Panc1 (cell line): ENCODE data around the gene CELF6. TPM values are rescaled to one million over a fixed set of nuclear protein-coding genes. Genes with fewer than 3 reads are reported as not detected.

Experiments
- ATAC-seq: fragments of 200-7000 bp; cut with Tn5 transposase; 2 replicates; pipeline ENCODE4 v1.9.1; 2020; ENCODE audit warnings: mild to moderate bottlenecking, moderate library complexity
- BruUV-seq: library from RNA; stranded (reverse); fragments of 400-500 nt; replicated peaks from 2 replicates; lab custom pipeline; 2021; lab: Mats Ljungman, UMichigan
- CTCF ChIA-PET: fragments of 300-600 bp; sonication (Branson Sonifier 250); formaldehyde crosslinking; loops from one replicate; lab custom pipeline; 2022; ENCODE audit warnings: antibody characterized with exemption; lab: Charles Lee
- POLR2A ChIA-PET: fragments of 300-600 bp; sonication (Branson Sonifier 250); formaldehyde crosslinking; loops from one replicate; lab custom pipeline; 2022; ENCODE audit warnings: antibody characterized with exemption; lab: Charles Lee
- DNase-seq: peaks from one replicate; pipeline ENCODE4 v3.0.0-alpha.2; 2010; ENCODE audit warnings: low read depth, low spot score
- H3K27ac ChIP-seq: 2 replicates; pipeline ENCODE4 v1.5.1; 2011; ENCODE audit warnings: mild to moderate bottlenecking, low read length, inconsistent platforms
- H3K27me3 ChIP-seq: fragments of 200-500 bp; sonication (Bioruptor generic); 2 replicates; pipeline ENCODE4 v1.6.0; 2014; ENCODE audit warnings: low read length, inconsistent platforms; ENCODE audit not compliant: control insufficient read depth, insufficient read depth
- H3K36me3 ChIP-seq: fragments of 200-500 bp; sonication (Bioruptor generic); 2 replicates; pipeline ENCODE4 v1.5.1; 2014; ENCODE audit warnings: inconsistent platforms, mild to moderate bottlenecking, low read length, moderate library complexity; ENCODE audit not compliant: control insufficient read depth, insufficient read depth
- H3K4me1 ChIP-seq: 2 replicates; pipeline ENCODE4 v1.5.1; 2011; ENCODE audit warnings: inconsistent platforms, mild to moderate bottlenecking, low read length, moderate library complexity; ENCODE audit not compliant: control insufficient read depth, insufficient read depth
- H3K4me3 ChIP-seq, 2 experiments: 2 replicates each; pipeline ENCODE4 v1.5.1; 2011 to 2012; ENCODE audit warnings: low read depth in 2 of 2, low read length in 2 of 2, mild to moderate bottlenecking in 2 of 2, inconsistent platforms in 1 of 2, moderate library complexity in 1 of 2
- H3K9me3 ChIP-seq: fragments of 200-500 bp; sonication (Bioruptor generic); 2 replicates; pipeline ENCODE4 v1.5.1; 2014; ENCODE audit warnings: low read depth, mild to moderate bottlenecking, inconsistent platforms, low read length, moderate library complexity; ENCODE audit not compliant: control insufficient read depth, insufficient read depth
- CTCF ChIP-seq: fragments of 450-650 bp; IDR thresholded peaks from 2 replicates; pipeline ENCODE4 v1.5.1; 2017; ENCODE audit warnings: mild to moderate bottlenecking
- POLR2AphosphoS5 ChIP-seq: IDR thresholded peaks from 2 replicates; pipeline ENCODE4 v1.6.1; 2012; ENCODE audit warnings: mild to moderate bottlenecking, low read depth, low read length, moderate library complexity
- REST ChIP-seq, 2 experiments: IDR thresholded peaks; 2 replicates each; pipeline ENCODE4 v1.6.1; 2011 to 2012; ENCODE audit warnings: low read depth in 2 of 2, control low read depth in 1 of 2, low read length in 1 of 2, mild to moderate bottlenecking in 1 of 2, moderate library complexity in 1 of 2; ENCODE audit not compliant: insufficient read depth in 1 of 2
- SIN3A ChIP-seq: IDR thresholded peaks from 2 replicates; pipeline ENCODE4 v1.6.1; 2012; ENCODE audit warnings: low read depth, mild to moderate bottlenecking, low read length, moderate library complexity, borderline replicate concordance; ENCODE audit not compliant: insufficient read depth
- TCF7L2 ChIP-seq: IDR thresholded peaks from 2 replicates; pipeline ENCODE4 v1.6.1; 2011; ENCODE audit warnings: mild to moderate bottlenecking, low read depth, low read length, inconsistent platforms
- in situ Hi-C: cut with HindIII; loops from 2 replicates; pipeline ENCODE4 v1.10.0; 2016; ENCODE audit warnings: low sequenced_read_pairs, low pct_unique_long_range_greater_than_20kb
- intact Hi-C: fragments of 100-400 bp; cut with micrococcal nuclease; formaldehyde crosslinking; loops from one replicate; pipeline ENCODE4 v1.10.0; 2022; ENCODE audit not compliant: unreplicated experiment
- total RNA-seq: library from RNA; stranded (reverse); gene quantifications from one replicate; pipeline ENCODE4 v1.2.1, GENCODE V29; 2021; ENCODE audit not compliant: unreplicated experiment

Gene CELF6
- total RNA-seq, 1 experiment from 2014 or later: not detected

GRCh38 chr15:72368325-72368724 lies 48.4 kb upstream of the CELF6 start:
- intact Hi-C loops: no loop called here
- CTCF ChIA-PET: no interaction called here

GRCh38 chr15:72365844-72366243 lies 45.9 kb upstream of the CELF6 start:
- Histone ChIP-seq H3K27ac (no peak overlapping the region), H3K27me3 (no peaks in the 10 kb centered on the region), H3K4me1 (no peaks in the 10 kb centered on the region), H3K4me3 (no peak overlapping the region), H3K9me3 (no peaks in the 10 kb centered on the region), H3K36me3 (no peaks in the 10 kb centered on the region)
- no peak for ATAC-seq
- BruUV-seq: no TSS peak
- TF ChIP-seq POLR2AphosphoS5 (no peak), REST (IDR thresholded peaks at IDR 0.05; ENCODE audit: insufficient read depth in 1 of 2, low read depth in 2 of 2, low read length in 1 of 2) (no peak), SIN3A (no peak), TCF7L2 (no peak), CTCF (no peak)
- no peak for DNase-seq
- intact Hi-C loops (no loop called here), in situ Hi-C loops (no loop called here)
- ChIA-PET POLR2A (no interaction called here), CTCF (interaction anchor here (0.6 kb wide), 1 partner anchor 167 kb away, joined by 3 read pairs; no protein-coding TSS in a partner anchor)

More at GRCh38 chr15:72368325-72368724, 48.4 kb upstream of the CELF6 start:
- H3K4me3 ChIP-seq: no peak overlapping the region
- in situ Hi-C loops: no loop called here
- no TSS peak for BruUV-seq
- no peaks in the 10 kb centered on the region for H3K9me3 ChIP-seq
- ATAC-seq (no peak), DNase-seq (no peak)
- TF ChIP-seq TCF7L2 (no peak), CTCF (no peak), REST (IDR thresholded peaks at IDR 0.05; ENCODE audit: insufficient read depth in 1 of 2, low read depth in 2 of 2, low read length in 1 of 2) (no peak), SIN3A (no peak), POLR2AphosphoS5 (no peak)
- POLR2A ChIA-PET: no interaction called here
- H3K36me3 ChIP-seq: no peaks in the 10 kb centered on the region
- H3K27me3 ChIP-seq: no peaks in the 10 kb centered on the region
- no peaks in the 10 kb centered on the region for H3K4me1 ChIP-seq
- no peak overlapping the region for H3K27ac ChIP-seq
